ENCODE results near the gene FAAP20.

- no peak for TF ChIP-seq CTCF (IDR thresholded peaks at IDR 0.05)
- TF ChIP-seq EZH2 (IDR thresholded peaks at IDR 0.05; ENCODE audit: borderline replicate concordance, insufficient read depth, low read depth, low read length, poor library complexity, severe bottlenecking): no peak
Observed at GRCh38 chr1:2236695-2237677, 42.4 kb upstream of the FAAP20 start.

Measured in B cell (primary cell).